GM19043 (cell line): ENCODE results near the gene KYNU.
"Not testable (repeated sequence)": the region's sequence is repeated elsewhere in the genome, so short reads cannot be mapped to it uniquely, and the experiment has no call there.

Experiments used
- ATAC-seq: cut with Tn5 transposase; IDR thresholded peaks from one replicate; pipeline ENCODE4 v1.9.1; 2021; ENCODE audit warnings: low read depth; ENCODE audit not compliant: unreplicated experiment

KYNU gene

GRCh38 chr2:143081616-143082015 is 204.2 kb downstream of the KYNU start:
- no peak for ATAC-seq

GRCh38 chr2:143083636-143084035 is 206.2 kb downstream of the KYNU start:
- ATAC-seq = no peak

GRCh38 chr2:143084462-143084861 is 207.0 kb downstream of the KYNU start:
- ATAC-seq = no peak

GRCh38 chr2:143085125-143085784 is 207.8 kb downstream of the KYNU start:
- ATAC-seq = peak; percentile 67

- no peak for ATAC-seq
These were observed 209.6 kb downstream of the KYNU start for GRCh38 chr2:143087033-143087432.

GRCh38 chr2:143088388-143088787 is 210.9 kb downstream of the KYNU start:
- no peak for ATAC-seq

- not testable (repeated sequence) for ATAC-seq
These were observed 212.1 kb downstream of the KYNU start for GRCh38 chr2:143089520-143089919.
